Posterior vena cava (tissue), 2 donors: ENCODE data around the gene FLOT2. TPM values are rescaled to one million over a fixed set of nuclear protein-coding genes. Genes with fewer than 3 reads are reported as not detected.
"Not testable (repeated sequence)": the region's sequence is repeated elsewhere in the genome, so short reads cannot be mapped to it uniquely, and the experiment has no call there.

ENCODE experiments used
- DNase-seq: peaks from one replicate; pipeline ENCODE4 v3.0.0-alpha.2; 2020; ENCODE audit warnings: low spot score
- intact Hi-C, 2 donors: fragments of 100-400 bp; cut with DNase I; formaldehyde crosslinking; loops; one replicate each; pipeline versions ENCODE4 v1.14.1 to v1.14.2; 2022 to 2023
- total RNA-seq, 2 donors: library from RNA; stranded (reverse); fragmentation: NEBNext Ultra II Directional; extraction: Animal tissue kit (Norgen Biotek cat#: 25700); gene quantifications; one replicate each; pipeline ENCODE4 v1.2.1, GENCODE V29; 2021
- donor health status: DM: yes; HTN: yes; CAD: no.
- donor health status: DM: yes; HTN: yes; CAD: no.

FLOT2 gene
- total RNA-seq, 2 donors from 2014 or later = 99.0 to 101 TPM

GRCh38 chr17:28881533-28882056 lies 15.9 kb downstream of the FLOT2 start:
- intact Hi-C loops = loop anchor here in 1 of 2 donors (10.0 kb wide), 1 partner anchor 53 kb away; no protein-coding TSS in a partner anchor
- DNase-seq = no peak

DNA sequence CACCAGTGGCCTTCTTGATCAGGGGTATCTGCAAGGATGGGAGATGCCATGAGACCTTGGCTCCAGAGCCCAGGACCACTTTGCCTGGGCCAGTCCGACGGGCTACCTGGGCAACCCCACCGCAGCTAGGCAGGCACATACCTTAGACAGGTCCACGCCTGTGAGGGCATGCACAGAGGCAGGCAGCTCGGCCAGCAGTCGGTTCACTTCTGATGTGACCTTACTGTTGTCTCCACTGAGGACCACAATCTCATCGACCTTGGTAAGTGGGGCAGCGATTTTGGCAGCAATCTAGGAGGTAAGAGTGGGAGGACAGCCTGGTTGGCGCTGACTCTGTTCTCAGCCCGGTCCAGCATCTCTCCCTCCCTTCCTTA lies 17.0 kb downstream of the FLOT2 start:
- intact Hi-C loops = loop anchor here in 1 of 2 donors (10.0 kb wide), 1 partner anchor 54 kb away; no protein-coding TSS in a partner anchor
- no peak for DNase-seq

DNA sequence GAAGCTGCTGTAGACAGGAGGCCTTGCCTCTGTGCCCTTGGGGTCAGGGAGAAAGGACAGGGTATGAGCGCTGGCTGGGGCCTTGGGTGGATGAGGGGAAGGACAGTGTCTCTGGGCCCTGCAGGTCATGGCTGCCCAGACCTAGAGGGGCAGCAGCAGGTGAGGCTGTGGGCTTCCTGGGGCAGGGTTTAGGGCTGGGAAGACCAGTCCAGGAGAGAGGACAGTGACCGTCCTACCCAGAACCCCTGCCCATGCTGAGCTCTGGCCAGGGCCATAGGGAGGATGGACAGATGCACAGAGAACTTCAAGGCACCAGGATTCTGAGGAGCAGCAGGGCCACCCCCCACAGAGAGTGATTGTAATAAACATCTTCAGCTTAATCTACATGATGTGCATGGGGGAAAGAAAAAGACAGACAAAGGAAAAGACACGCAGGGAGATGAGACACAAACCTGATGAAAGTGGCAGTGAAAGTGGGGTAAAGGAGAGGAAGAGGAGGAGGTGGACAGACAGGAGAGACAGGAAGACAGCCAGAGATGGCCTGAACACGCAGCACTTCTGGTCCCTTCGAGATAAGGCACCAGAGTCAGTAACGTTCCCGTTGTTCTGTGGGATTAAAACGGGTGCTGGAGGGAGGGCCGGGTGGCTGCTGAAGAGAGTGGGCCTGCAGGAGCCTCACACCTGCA lies 17.5 kb downstream of the FLOT2 start:
- DNase-seq = no peak
- intact Hi-C loops = loop anchor here in 1 of 2 donors (10.0 kb wide), 1 partner anchor 55 kb away; no protein-coding TSS in a partner anchor

- DNase-seq = no peak
- intact Hi-C loops = no loop called here
Observed at GRCh38 chr17:28878981-28879380, 18.6 kb downstream of the FLOT2 start.

- intact Hi-C loops = no loop called here
- DNase-seq = no peak
Observed at GRCh38 chr17:28878158-28878910, 19.2 kb downstream of the FLOT2 start.

- intact Hi-C loops, DNase-seq: not testable (repeated sequence)
Observed at GRCh38 chr17:28877150-28877711, 20.3 kb downstream of the FLOT2 start.

DNA sequence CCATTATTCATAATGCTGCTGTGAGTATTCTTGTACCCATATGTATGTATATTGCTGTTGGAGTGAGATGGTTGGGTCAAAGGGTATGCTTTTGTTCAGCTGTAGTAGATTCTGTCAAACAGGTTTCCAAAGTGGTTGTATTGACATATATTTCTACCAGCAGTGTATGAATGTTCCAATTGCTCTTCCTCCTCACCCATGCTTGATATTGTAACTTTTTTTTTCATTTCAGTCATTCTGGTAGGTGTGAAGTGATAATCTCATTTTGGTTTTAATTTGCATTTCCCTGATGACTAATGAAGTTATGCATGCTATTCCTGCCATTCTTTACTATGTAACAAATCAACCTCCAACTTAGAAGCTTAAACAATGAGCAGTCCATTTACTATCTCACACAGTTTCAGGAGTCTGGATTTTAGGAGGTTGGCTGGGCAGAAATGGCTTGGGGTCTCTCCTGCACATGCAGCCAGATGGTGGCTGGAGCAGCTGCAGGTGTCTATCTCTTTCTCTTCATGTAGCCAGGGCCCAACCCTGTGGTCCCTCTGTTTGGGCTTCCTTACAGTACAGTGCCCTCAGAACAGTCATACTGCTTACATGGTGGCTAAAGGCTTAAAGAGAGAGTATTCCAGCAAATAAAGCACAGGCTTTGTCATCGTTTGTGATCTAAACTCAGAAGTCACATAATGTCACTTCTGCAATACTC lies 21.5 kb downstream of the FLOT2 start:
- DNase-seq = no peak
- intact Hi-C loops = no loop called here

- no peak for DNase-seq
- intact Hi-C loops = no loop called here
Observed at GRCh38 chr17:28874750-28875149, 22.8 kb downstream of the FLOT2 start.

DNA sequence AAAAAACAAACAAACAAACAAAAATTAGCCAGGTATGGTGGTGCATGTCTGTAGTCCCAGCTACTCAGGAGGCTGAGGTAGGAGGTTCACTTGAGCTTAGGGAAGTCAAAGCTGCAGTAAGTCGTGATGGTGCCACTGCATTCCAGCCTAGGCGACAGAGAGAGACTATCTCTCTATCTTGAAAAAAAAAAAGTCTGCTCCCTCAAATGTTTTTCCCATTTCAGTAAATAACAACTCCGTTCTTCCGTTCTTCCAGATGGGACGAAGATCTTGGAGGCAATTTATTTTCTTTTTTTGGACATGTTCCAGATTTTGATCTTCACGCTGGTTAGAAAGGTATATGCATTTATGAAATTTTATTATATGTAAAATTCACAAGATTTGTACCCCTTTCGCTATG lies 23.7 kb downstream of the FLOT2 start:
- intact Hi-C loops = no loop called here
- no peak for DNase-seq

DNA sequence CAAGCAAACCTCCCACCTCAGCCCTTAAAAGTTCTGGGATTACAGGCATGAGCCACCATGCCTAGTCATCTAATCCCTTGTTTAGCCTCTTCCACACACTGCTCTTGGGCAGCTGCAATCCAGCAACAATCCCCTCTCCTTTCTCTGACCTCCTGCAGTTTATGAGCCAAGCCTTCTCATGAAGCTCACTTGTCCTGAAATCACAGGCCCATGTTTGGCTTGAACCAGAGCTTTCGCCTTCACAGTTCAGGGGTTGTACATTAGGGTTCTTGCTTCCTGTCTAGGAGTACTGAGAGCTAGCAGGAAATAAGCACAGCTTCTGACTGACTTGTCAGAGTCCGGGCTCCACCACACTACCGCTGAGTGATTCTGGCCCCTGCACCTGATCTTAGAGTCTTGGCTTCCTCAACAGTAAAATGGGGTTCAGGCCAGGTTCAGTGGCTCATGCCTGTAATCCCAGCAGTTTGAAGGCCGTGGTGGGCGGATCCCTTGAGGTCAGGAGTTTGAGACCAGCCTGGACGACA lies 26.4 kb downstream of the FLOT2 start:
- intact Hi-C loops = no loop called here
- no peak for DNase-seq

DNA sequence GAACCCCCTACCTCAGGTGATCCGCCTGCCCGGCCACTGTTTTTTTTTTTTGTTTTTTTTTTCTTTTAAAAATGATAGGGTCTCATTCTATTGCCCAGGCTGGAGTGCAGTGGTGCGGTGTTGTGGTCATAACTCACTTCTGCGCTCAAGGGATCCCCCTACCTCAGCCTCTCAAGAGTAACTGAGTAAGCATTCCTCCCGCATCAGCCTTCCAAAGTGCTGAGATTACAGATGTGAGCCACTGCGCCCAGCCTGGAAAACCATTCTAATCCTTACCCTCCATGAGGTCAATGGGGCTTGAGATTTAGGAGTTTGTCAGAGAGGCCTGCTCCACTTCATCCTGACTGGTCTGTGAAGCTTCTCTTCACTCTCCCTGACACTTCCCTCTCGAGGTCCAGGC lies 30.3 kb downstream of the FLOT2 start:
- intact Hi-C loops = no loop called here

GRCh38 chr17:28865946-28866752 lies 31.4 kb downstream of the FLOT2 start:
- intact Hi-C loops = no loop called here

More for the DNA sequence above, 30.3 kb downstream of the FLOT2 start:
- DNase-seq = no peak

DNA sequence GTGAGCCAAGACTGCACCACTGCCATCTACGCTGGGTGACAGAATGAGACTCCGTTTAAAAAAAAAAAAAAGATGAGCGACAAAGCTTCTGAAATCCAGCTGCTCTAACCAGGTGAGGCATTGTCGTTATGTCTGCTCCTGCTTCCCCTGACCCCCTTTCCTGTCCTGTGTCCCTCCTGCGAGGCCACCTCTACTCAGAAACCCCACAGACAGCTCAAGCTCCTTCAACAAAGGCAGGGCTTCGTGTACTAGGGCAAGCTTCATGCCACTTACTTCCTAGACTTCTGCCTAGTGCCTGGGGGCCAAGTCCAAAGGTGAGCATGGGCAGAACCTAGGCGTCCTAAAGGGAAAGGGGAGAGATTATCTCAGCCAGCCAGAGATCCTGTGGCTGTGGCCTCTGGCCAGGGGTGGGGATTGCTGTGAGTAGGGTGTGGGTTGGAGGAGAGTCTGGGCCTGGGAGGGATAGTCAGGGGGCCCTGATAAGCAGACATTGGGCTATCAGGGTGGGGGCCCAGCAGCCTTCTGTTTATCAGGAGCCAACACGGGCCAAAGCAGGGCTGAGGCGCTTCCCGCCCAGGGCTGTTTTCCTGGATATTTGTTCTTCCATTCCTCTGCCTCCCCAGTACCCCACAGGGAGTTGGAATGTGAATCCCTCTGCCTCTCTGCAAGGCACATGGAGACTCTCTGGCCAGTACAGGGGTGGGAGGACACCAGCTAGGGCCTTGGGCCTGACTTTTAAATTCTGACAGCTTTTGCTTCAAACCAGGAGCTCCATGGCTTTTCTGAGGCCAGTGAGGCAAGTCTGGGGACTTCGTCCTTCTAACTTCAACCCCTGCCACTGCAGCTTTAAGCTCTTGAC lies 32.3 kb downstream of the FLOT2 start:
- DNase-seq = no peak
- intact Hi-C loops = no loop called here

More at GRCh38 chr17:28865946-28866752, 31.4 kb downstream of the FLOT2 start:
- DNase-seq = no peak

DNA sequence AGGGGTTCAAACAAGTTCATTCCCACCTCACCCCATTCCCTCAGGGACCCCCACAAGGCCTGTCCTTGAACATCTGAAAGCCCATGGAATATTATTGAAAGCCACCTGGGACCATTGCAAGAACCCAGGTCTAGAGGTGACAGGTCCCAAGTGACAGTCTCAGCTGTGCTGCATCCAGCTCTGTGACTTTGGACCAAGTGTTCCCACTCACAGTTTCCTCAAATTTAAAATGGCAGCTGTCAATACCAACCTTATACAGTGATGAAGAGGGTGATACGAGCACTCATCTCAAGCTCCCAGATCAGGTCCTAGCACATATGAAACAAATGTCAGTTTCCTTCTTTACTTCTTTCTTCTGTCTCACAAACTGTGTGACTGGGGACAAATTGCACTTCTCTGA lies 33.6 kb downstream of the FLOT2 start:
- DNase-seq = no peak
- intact Hi-C loops = no loop called here

- intact Hi-C loops = no loop called here
Observed at GRCh38 chr17:28862561-28862960, 35.0 kb downstream of the FLOT2 start.

DNA sequence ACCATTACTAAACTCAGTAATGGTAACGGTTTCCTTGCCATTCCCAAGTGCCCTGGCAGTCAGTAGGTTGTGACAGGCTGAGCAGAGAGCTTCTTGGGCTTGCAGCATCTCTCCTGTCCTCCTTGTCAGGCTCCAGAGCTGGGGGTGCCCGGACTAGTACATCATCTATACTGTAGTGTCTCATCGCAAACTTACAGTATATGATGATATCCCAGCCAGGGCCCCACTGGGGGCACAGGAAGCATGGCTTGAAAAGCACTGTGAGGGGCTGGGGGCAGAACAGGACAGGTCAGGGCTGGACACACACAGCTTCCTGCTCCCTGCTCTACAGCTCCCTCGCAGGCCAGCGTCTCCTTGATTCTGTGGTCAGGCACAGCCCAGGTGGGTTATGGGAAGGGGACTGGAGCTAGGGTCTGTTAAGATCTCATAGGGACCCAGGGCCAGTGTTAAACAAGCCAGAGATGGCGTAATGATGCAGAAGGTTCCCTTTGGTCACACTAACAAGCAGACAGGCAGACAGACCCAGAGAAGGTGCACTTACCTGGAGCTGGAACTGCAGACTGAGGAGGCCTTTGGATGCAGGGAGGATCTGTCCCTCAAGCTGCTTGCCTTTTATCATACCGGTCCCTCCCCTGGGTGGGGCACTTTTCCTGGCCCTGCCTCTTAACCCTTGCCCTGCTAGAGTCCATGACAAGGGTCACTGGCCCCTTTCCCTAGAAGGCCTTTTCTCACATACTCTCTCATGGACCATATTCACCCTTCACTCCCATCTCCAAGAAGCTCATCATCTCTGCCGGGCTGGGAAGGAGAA lies 35.9 kb downstream of the FLOT2 start:
- no peak for DNase-seq
- intact Hi-C loops = no loop called here

More at GRCh38 chr17:28862561-28862960, 35.0 kb downstream of the FLOT2 start:
- DNase-seq = no peak

- DNase-seq = no peak
- intact Hi-C loops = no loop called here
Observed at GRCh38 chr17:28860363-28860808, 37.1 kb downstream of the FLOT2 start.
